ENCODE data around the gene PRR30. TPM values are rescaled to one million over a fixed set of nuclear protein-coding genes. Genes with fewer than 3 reads are reported as not detected.
"Not testable (repeated sequence)": the region's sequence is repeated elsewhere in the genome, so short reads cannot be mapped to it uniquely, and the experiment has no call there.

The PRR30 gene
- total RNA-seq, 1 experiment from 2014 or later: not detected

GRCh38 chr2:27111392-27112078, 27.7 kb downstream of the PRR30 start:
- H3K79me2 ChIP-seq (ENCODE audit: insufficient read depth, low read length); H3K27me3 ChIP-seq (ENCODE audit: insufficient read depth, low read length); H4K20me1 ChIP-seq (ENCODE audit: insufficient read depth); H3K4me3 ChIP-seq (replicated peaks in 1 of 2; ENCODE audit: low read depth in 1 of 2, low read length in 2 of 2); H3K4me1 ChIP-seq (ENCODE audit: control insufficient read depth in 1 of 2, insufficient read depth in 2 of 2, low read length in 2 of 2); POLR2A ChIA-PET; ATAC-seq; H3K9me2 ChIP-seq (ENCODE audit: insufficient read depth); H3K9me3 ChIP-seq (ENCODE audit: control insufficient read depth in 1 of 2, insufficient read depth in 1 of 2, low read depth in 1 of 2, low read length in 2 of 2); intact Hi-C loops (cut with micrococcal nuclease); H3K4me2 ChIP-seq (ENCODE audit: low read length); H3K36me3 ChIP-seq (ENCODE audit: control insufficient read depth in 1 of 2, insufficient read depth in 2 of 2, low read length in 2 of 2); H3K9ac ChIP-seq (ENCODE audit: low read length); DNase-seq (ENCODE audit: low read depth, low spot score); BruUV-seq (replicated peaks); H2AFZ ChIP-seq (ENCODE audit: low read depth, low read length, poor library complexity, severe bottlenecking); RAD21 ChIA-PET (ENCODE audit: low non-redundant PET in 1 of 2, low total read pairs in 2 of 2, uncharacterized antibody in 2 of 2, unreplicated experiment in 2 of 2); H3K27ac ChIP-seq (ENCODE audit: low read depth, low read length): not testable (repeated sequence)
- CTCF ChIA-PET: interaction anchor here (1.3 kb wide), 1 partner anchor 12 kb away, joined by 3 read pairs; no protein-coding TSS in a partner anchor

GRCh38 chr2:27110603-27111352, 28.4 kb downstream of the PRR30 start:
- H3K4me3 ChIP-seq (replicated peaks in 1 of 2; ENCODE audit: low read depth in 1 of 2, low read length in 2 of 2); H3K9ac ChIP-seq (ENCODE audit: low read length); H3K36me3 ChIP-seq (ENCODE audit: control insufficient read depth in 1 of 2, insufficient read depth in 2 of 2, low read length in 2 of 2); H3K4me1 ChIP-seq (ENCODE audit: control insufficient read depth in 1 of 2, insufficient read depth in 2 of 2, low read length in 2 of 2); H3K27me3 ChIP-seq (ENCODE audit: insufficient read depth, low read length); H3K79me2 ChIP-seq (ENCODE audit: insufficient read depth, low read length); ATAC-seq; H2AFZ ChIP-seq (ENCODE audit: low read depth, low read length, poor library complexity, severe bottlenecking); POLR2A ChIA-PET; DNase-seq (ENCODE audit: low read depth, low spot score); BruUV-seq (replicated peaks); RAD21 ChIA-PET (ENCODE audit: low non-redundant PET in 1 of 2, low total read pairs in 2 of 2, uncharacterized antibody in 2 of 2, unreplicated experiment in 2 of 2); H3K9me2 ChIP-seq (ENCODE audit: insufficient read depth); H4K20me1 ChIP-seq (ENCODE audit: insufficient read depth); intact Hi-C loops (cut with micrococcal nuclease); H3K4me2 ChIP-seq (ENCODE audit: low read length); H3K9me3 ChIP-seq (ENCODE audit: control insufficient read depth in 1 of 2, insufficient read depth in 1 of 2, low read depth in 1 of 2, low read length in 2 of 2); H3K27ac ChIP-seq (ENCODE audit: low read depth, low read length): not testable (repeated sequence)
- CTCF ChIA-PET: interaction anchor here (1.3 kb wide), 1 partner anchor 11 kb away, joined by 3 read pairs; no protein-coding TSS in a partner anchor

All from HCT116 (cell line).